ENCODE measurements around the gene WNT6.

GRCh38 chr2:218881744-218882460 lies 22.3 kb downstream of the WNT6 start:
- TF ChIP-seq CTCF (IDR thresholded peaks at IDR 0.05) (no peak), POLR2A (IDR thresholded peaks at IDR 0.05) (no peak)
